Muscle layer of colon (tissue), 2 donors: ENCODE measurements around the gene AGO3.
"Not testable (repeated sequence)": the region's sequence is repeated elsewhere in the genome, so short reads cannot be mapped to it uniquely, and the experiment has no call there.

Experiments
- H3K27ac ChIP-seq: one replicate; pipeline ENCODE4 v1.7.0; 2013; ENCODE audit warnings: low read depth, mild to moderate bottlenecking, low read length, moderate library complexity
- H3K27me3 ChIP-seq, 2 donors: one replicate each; pipeline ENCODE4 v1.7.0; 2013; ENCODE audit warnings: low read length in 2 of 2, mild to moderate bottlenecking in 2 of 2; ENCODE audit not compliant: insufficient read depth in 2 of 2, control insufficient read depth in 1 of 2
- H3K36me3 ChIP-seq: one replicate; pipeline ENCODE4 v1.7.0; 2013; ENCODE audit warnings: mild to moderate bottlenecking, low read length; ENCODE audit not compliant: insufficient read depth
- H3K4me1 ChIP-seq: one replicate; pipeline ENCODE4 v1.7.0; 2013; ENCODE audit warnings: mild to moderate bottlenecking, low read length; ENCODE audit not compliant: insufficient read depth
- H3K4me3 ChIP-seq, 2 donors: one replicate each; pipeline ENCODE4 v1.7.0; 2013; ENCODE audit warnings: low read length in 2 of 2, low read depth in 1 of 2, mild to moderate bottlenecking in 1 of 2, moderate library complexity in 1 of 2
- H3K9ac ChIP-seq: one replicate; pipeline ENCODE4 v1.7.0; 2013; ENCODE audit warnings: low read length
- H3K9me3 ChIP-seq: one replicate; pipeline ENCODE4 v1.7.0; 2013; ENCODE audit warnings: mild to moderate bottlenecking, low read length
- donor health status: abdominal sarcoma.
- donor health status: Adenocarcinoma of cecum.

The AGO3 gene

GRCh38 chr1:36016686-36017085, 85.8 kb downstream of the AGO3 start:
- no peak overlapping the region for H3K9ac ChIP-seq
- no peak overlapping the region for H3K27ac ChIP-seq
- no peak overlapping the region for H3K4me3 ChIP-seq
- no peaks in the 10 kb centered on the region for H3K4me1 ChIP-seq
- H3K27me3 ChIP-seq = no peaks in the 10 kb centered on the region
- peaks cover 45% of the 10 kb centered on the region for H3K36me3 ChIP-seq
- no peaks in the 10 kb centered on the region for H3K9me3 ChIP-seq

GRCh38 chr1:36023098-36023769, 92.3 kb downstream of the AGO3 start:
- no peaks in the 10 kb centered on the region for H3K9me3 ChIP-seq
- no peak overlapping the region for H3K4me3 ChIP-seq
- H3K27me3 ChIP-seq = no peaks in the 10 kb centered on the region
- H3K36me3 ChIP-seq = peaks cover 26% of the 10 kb centered on the region
- H3K9ac ChIP-seq = no peak overlapping the region
- H3K27ac ChIP-seq = no peak overlapping the region
- H3K4me1 ChIP-seq = no peaks in the 10 kb centered on the region

GRCh38 chr1:36024024-36024423, 93.1 kb downstream of the AGO3 start:
- H3K9ac ChIP-seq, H3K4me1 ChIP-seq, H3K27ac ChIP-seq, H3K9me3 ChIP-seq, H3K4me3 ChIP-seq, H3K27me3 ChIP-seq: not testable (repeated sequence)
- peaks cover 21% of the 10 kb centered on the region for H3K36me3 ChIP-seq

GRCh38 chr1:36024847-36025246, 93.9 kb downstream of the AGO3 start:
- H3K27ac ChIP-seq = no peak overlapping the region
- no peak overlapping the region for H3K4me3 ChIP-seq
- no peaks in the 10 kb centered on the region for H3K9me3 ChIP-seq
- no peaks in the 10 kb centered on the region for H3K4me1 ChIP-seq
- peaks cover 19% of the 10 kb centered on the region for H3K36me3 ChIP-seq
- no peak overlapping the region for H3K9ac ChIP-seq
- no peaks in the 10 kb centered on the region for H3K27me3 ChIP-seq

GRCh38 chr1:36027766-36028165, 96.9 kb downstream of the AGO3 start:
- Histone ChIP-seq H3K27me3 (no peaks in the 10 kb centered on the region), H3K4me1 (no peaks in the 10 kb centered on the region), H3K9me3 (no peaks in the 10 kb centered on the region), H3K27ac (no peak overlapping the region), H3K4me3 (no peak overlapping the region), H3K9ac (no peak overlapping the region), H3K36me3 (peaks cover 29% of the 10 kb centered on the region)

- peaks cover 28% of the 10 kb centered on the region for H3K36me3 ChIP-seq
- no peak overlapping the region for H3K9ac ChIP-seq
- H3K27me3 ChIP-seq = no peaks in the 10 kb centered on the region
- no peak overlapping the region for H3K27ac ChIP-seq
- no peaks in the 10 kb centered on the region for H3K9me3 ChIP-seq
- no peak overlapping the region for H3K4me3 ChIP-seq
- no peaks in the 10 kb centered on the region for H3K4me1 ChIP-seq
These were observed 100.5 kb downstream of the AGO3 start for GRCh38 chr1:36031441-36031840.

- Histone ChIP-seq H3K27me3 (no peaks in the 10 kb centered on the region), H3K9me3 (no peaks in the 10 kb centered on the region), H3K4me3 (no peak overlapping the region), H3K9ac (no peak overlapping the region), H3K4me1 (no peaks in the 10 kb centered on the region), H3K36me3 (peaks cover 21% of the 10 kb centered on the region), H3K27ac (no peak overlapping the region)
These were observed 103.8 kb downstream of the AGO3 start for GRCh38 chr1:36034692-36035091.

GRCh38 chr1:36035154-36035553, 104.2 kb downstream of the AGO3 start:
- H3K36me3 ChIP-seq = peaks cover 21% of the 10 kb centered on the region
- no peak overlapping the region for H3K4me3 ChIP-seq
- no peaks in the 10 kb centered on the region for H3K27me3 ChIP-seq
- no peaks in the 10 kb centered on the region for H3K9me3 ChIP-seq
- H3K4me1 ChIP-seq = no peaks in the 10 kb centered on the region
- no peak overlapping the region for H3K9ac ChIP-seq
- H3K27ac ChIP-seq = no peak overlapping the region

- Histone ChIP-seq H3K27ac (no peak overlapping the region), H3K27me3 (no peaks in the 10 kb centered on the region), H3K4me3 (no peak overlapping the region), H3K9me3 (no peaks in the 10 kb centered on the region), H3K4me1 (no peaks in the 10 kb centered on the region), H3K9ac (no peak overlapping the region), H3K36me3 (peaks cover 35% of the 10 kb centered on the region)
These were observed 109.3 kb downstream of the AGO3 start for GRCh38 chr1:36040238-36040637.

- no peak overlapping the region for H3K4me3 ChIP-seq
- H3K9ac ChIP-seq = no peak overlapping the region
- H3K27ac ChIP-seq = no peak overlapping the region
- H3K27me3 ChIP-seq = no peaks in the 10 kb centered on the region
- H3K4me1 ChIP-seq = no peaks in the 10 kb centered on the region
- H3K9me3 ChIP-seq = no peaks in the 10 kb centered on the region
- H3K36me3 ChIP-seq = peaks cover 21% of the 10 kb centered on the region
These were observed 120.9 kb downstream of the AGO3 start for GRCh38 chr1:36051821-36052220.

GRCh38 chr1:36053978-36054377, 123.1 kb downstream of the AGO3 start:
- H3K27me3 ChIP-seq = no peaks in the 10 kb centered on the region
- no peak overlapping the region for H3K4me3 ChIP-seq
- no peaks in the 10 kb centered on the region for H3K9me3 ChIP-seq
- no peaks in the 10 kb centered on the region for H3K4me1 ChIP-seq
- H3K9ac ChIP-seq = no peak overlapping the region
- peaks cover 18% of the 10 kb centered on the region for H3K36me3 ChIP-seq
- H3K27ac ChIP-seq = no peak overlapping the region

- H3K9me3 ChIP-seq = no peaks in the 10 kb centered on the region
- no peaks in the 10 kb centered on the region for H3K27me3 ChIP-seq
- no peak overlapping the region for H3K4me3 ChIP-seq
- H3K4me1 ChIP-seq = no peaks in the 10 kb centered on the region
- no peak overlapping the region for H3K27ac ChIP-seq
- H3K36me3 ChIP-seq = peaks cover 15% of the 10 kb centered on the region
- no peak overlapping the region for H3K9ac ChIP-seq
These were observed 124.8 kb downstream of the AGO3 start for GRCh38 chr1:36055706-36056105.
